Small intestine (tissue), 7 donors: ENCODE results near the gene USHBP1. TPM values are rescaled to one million over a fixed set of nuclear protein-coding genes. Genes with fewer than 3 reads are reported as not detected.

Source experiments
- DNase-seq, 2 donors: peaks; one replicate each; pipeline versions ENCODE4 v3.0.0 to v3.0.0-alpha.2; 2013
- FAIRE-seq: peaks from 2 replicates; lab custom pipeline; 2012; peaks lifted over from hg19 to GRCh38; lab: Jason Lieb, UNC
- H3K27ac ChIP-seq, 3 donors: one replicate each; pipeline ENCODE4 v1.5.1; 2013; ENCODE audit warnings: low read length in 2 of 3, mild to moderate bottlenecking in 2 of 3, control low read depth in 1 of 3, inconsistent platforms in 1 of 3, low read depth in 1 of 3, moderate library complexity in 1 of 3
- H3K27me3 ChIP-seq, 3 donors: one replicate each; pipeline ENCODE4 v1.6.1; 2013; ENCODE audit warnings: low read length in 3 of 3, inconsistent platforms in 1 of 3; ENCODE audit not compliant: control insufficient read depth in 3 of 3, insufficient read depth in 3 of 3
- H3K36me3 ChIP-seq, 3 donors: one replicate each; pipeline ENCODE4 v1.6.1; 2013; ENCODE audit warnings: low read length in 3 of 3, inconsistent platforms in 1 of 3, low read depth in 1 of 3, mild to moderate bottlenecking in 1 of 3, moderate library complexity in 1 of 3; ENCODE audit not compliant: control insufficient read depth in 3 of 3, insufficient read depth in 2 of 3
- H3K4me1 ChIP-seq, 3 donors: one replicate each; pipeline ENCODE4 v1.6.1; 2013; ENCODE audit warnings: low read length in 2 of 3, inconsistent platforms in 1 of 3, low read depth in 1 of 3, mild to moderate bottlenecking in 1 of 3, moderate library complexity in 1 of 3; ENCODE audit not compliant: control insufficient read depth in 3 of 3, insufficient read depth in 2 of 3
- H3K4me3 ChIP-seq, 3 donors: one replicate each; pipeline ENCODE4 v1.5.1; 2013; ENCODE audit warnings: low read length in 3 of 3, control low read depth in 1 of 3, inconsistent platforms in 1 of 3, low read depth in 1 of 3, mild to moderate bottlenecking in 1 of 3, moderate library complexity in 1 of 3
- H3K9me3 ChIP-seq, 2 donors: one replicate each; pipeline ENCODE4 v1.6.1; 2013; ENCODE audit warnings: low read depth in 1 of 2, low read length in 1 of 2; ENCODE audit not compliant: control insufficient read depth in 2 of 2, insufficient read depth in 1 of 2
- WGBS, 3 donors: extraction: QIAGEN DNeasy Blood & Tissue Kit; methylation state at CpG; one replicate each; pipeline ENCODE4 v1.1.7; 2013; 5-methylcytosine and 5-hydroxymethylcytosine counted together
- polyA plus RNA-seq, 4 donors: library from polyadenylated mRNA; stranded (reverse) in 3 of 4; unstranded in 1 of 4; fragments of 200-250 nt in 3 of 4; fragments of 120-200 nt in 1 of 4; gene quantifications; one replicate each; pipeline versions ENCODE4 v1.2.1 to v1.2.3, GENCODE V29; 2013
- donor health status: healthy with polysubstance abuse.
- donor health status: control.
- donor health status: control.
- donor health status: Bipolar disorder and iron deficiency.
- donor health status: healthy.

Gene USHBP1
- polyA plus RNA-seq, 4 donors, result 1.4 to 4.7 (median 2.0) TPM; not detected in 1

- WGBS, 3 donors, result 79 to 85% (median 82%) methylated on average over 16 of the region's 16 CpGs
These were observed 64.0 kb downstream of the USHBP1 start for GRCh38 chr19:17200408-17201079.

More at GRCh38 chr19:17200408-17201079, 64.0 kb downstream of the USHBP1 start:
- FAIRE-seq (no peak), DNase-seq (no peak)
- Histone ChIP-seq H3K4me1 (no peaks in the 10 kb centered on the region), H3K9me3 (no peaks in the 10 kb centered on the region), H3K27ac (no peak overlapping the region), H3K4me3 (no peak overlapping the region), H3K27me3 (no peaks in the 10 kb centered on the region), H3K36me3 (peaks cover 6 to 79% (median 16%) of the 10 kb centered on the region in 3 donors)

Other genes starting within 250 kb of the USHBP1 start
- 1 to 10 TPM in 3 of 4 donors, under 1 TPM in 1; 0.45 to 7.1 (median 3.1) TPM for gene CPAMD8, start 237.9 kb downstream of the USHBP1 start, polyA plus RNA-seq
- 10 to 100 TPM in 2 of 4 donors, 1 to 10 TPM in 2; 7.4 to 16.5 (median 13.2) TPM for gene HAUS8, start 189.3 kb downstream of the USHBP1 start, polyA plus RNA-seq
- 10 to 100 TPM; 31.6 to 62.1 (median 47.9) TPM for gene MYO9B, start 189.0 kb downstream of the USHBP1 start, polyA plus RNA-seq
- gene USE1, start 49.4 kb downstream of the USHBP1 start, polyA plus RNA-seq, result 10 to 100 TPM; 31.7 to 40.5 (median 37.2) TPM
- gene OCEL1, start 38.5 kb downstream of the USHBP1 start, polyA plus RNA-seq, result 10 to 100 TPM; 24.0 to 93.7 (median 50.9) TPM
- gene NR2F6, start 18.8 kb downstream of the USHBP1 start, polyA plus RNA-seq, result 10 to 100 TPM; 41.6 to 93.0 (median 74.9) TPM
- gene BABAM1, start 2.7 kb upstream of the USHBP1 start, polyA plus RNA-seq, result 10 to 100 TPM; 68.9 to 82.7 (median 75.3) TPM
- gene ANKLE1, start 17.2 kb upstream of the USHBP1 start, polyA plus RNA-seq, result under 1 TPM in 3 of 4 donors, not detected in 1; 0.15 to 0.71 (median 0.22) TPM
- gene ABHD8, start 38.7 kb upstream of the USHBP1 start, polyA plus RNA-seq, result 1 to 10 TPM; 2.2 to 5.1 (median 3.9) TPM
- 100 to 1,000 TPM in 3 of 4 donors, 10 to 100 TPM in 1; 49.0 to 404 (median 278) TPM for gene MRPL34, start 41.1 kb upstream of the USHBP1 start, polyA plus RNA-seq
- 10 to 100 TPM; 29.4 to 57.5 (median 48.9) TPM for gene DDA1, start 44.8 kb upstream of the USHBP1 start, polyA plus RNA-seq
- 1 to 10 TPM; 1.9 to 5.1 (median 3.9) TPM for gene ANO8, start 70.1 kb upstream of the USHBP1 start, polyA plus RNA-seq
- 10 to 100 TPM in 2 of 4 donors, 1 to 10 TPM in 2; 9.2 to 18.5 (median 10.9) TPM for gene GTPBP3, start 72.8 kb upstream of the USHBP1 start, polyA plus RNA-seq
- gene PLVAP, start 112.6 kb upstream of the USHBP1 start, polyA plus RNA-seq, result 100 to 1,000 TPM in 1 of 4 donors, 10 to 100 TPM in 1, 1 to 10 TPM in 2; 2.2 to 115 (median 19.4) TPM
- under 1 TPM in 2 of 4 donors, not detected in 2; 0.07 to 0.24 TPM for gene CCDC194, start 129.5 kb upstream of the USHBP1 start, polyA plus RNA-seq
- 100 to 1,000 TPM in 1 of 4 donors, 10 to 100 TPM in 2, 1 to 10 TPM in 1; 4.5 to 128 (median 40.2) TPM for gene BST2, start 140.9 kb upstream of the USHBP1 start, polyA plus RNA-seq
- 100 to 1,000 TPM in 1 of 4 donors, 10 to 100 TPM in 3; 57.5 to 117 (median 78.1) TPM for gene MVB12A, start 155.3 kb upstream of the USHBP1 start, polyA plus RNA-seq
- gene TMEM221, start 183.9 kb upstream of the USHBP1 start, polyA plus RNA-seq, result under 1 TPM in 2 of 4 donors, not detected in 2; 0.07 to 0.43 TPM
- gene NXNL1, start 196.2 kb upstream of the USHBP1 start, polyA plus RNA-seq, result not detected
- gene SLC27A1, start 205.8 kb upstream of the USHBP1 start, polyA plus RNA-seq, result 1 to 10 TPM in 3 of 4 donors, under 1 TPM in 1; 0.22 to 5.5 (median 3.1) TPM
- gene PGLS, start 246.9 kb upstream of the USHBP1 start, polyA plus RNA-seq, result 100 to 1,000 TPM in 2 of 4 donors, 10 to 100 TPM in 2; 87.3 to 116 (median 105) TPM